HUES64 (cell line): ENCODE results near the gene CRISP3. TPM values are rescaled to one million over a fixed set of nuclear protein-coding genes. Genes with fewer than 3 reads are reported as not detected.

Source experiments
- H3K27ac ChIP-seq: 2 replicates; pipeline ENCODE4 v1.7.0; 2013; ENCODE audit warnings: low read depth, low read length, inconsistent platforms
- H3K27me3 ChIP-seq: 2 replicates; pipeline ENCODE4 v1.6.1; 2013; ENCODE audit warnings: mild to moderate bottlenecking, low read length; ENCODE audit not compliant: insufficient read depth
- H3K36me3 ChIP-seq: 2 replicates; pipeline ENCODE4 v1.6.1; 2013; ENCODE audit warnings: mild to moderate bottlenecking, low read length; ENCODE audit not compliant: insufficient read depth
- H3K4me1 ChIP-seq: 2 replicates; pipeline ENCODE4 v1.6.1; 2013; ENCODE audit warnings: mild to moderate bottlenecking, low read length, moderate library complexity; ENCODE audit not compliant: insufficient read depth
- H3K4me3 ChIP-seq: 2 replicates; pipeline ENCODE4 v1.5.1; 2013; ENCODE audit warnings: mild to moderate bottlenecking, low read length, moderate library complexity
- H3K9ac ChIP-seq: 2 replicates; pipeline ENCODE4 v1.6.1; 2013; ENCODE audit warnings: mild to moderate bottlenecking, low read depth, low read length
- H3K9me3 ChIP-seq: 2 replicates; pipeline ENCODE4 v1.6.1; 2013; ENCODE audit warnings: low read depth, low read length; ENCODE audit not compliant: insufficient read depth
- WGBS: fragments of 150-250, 120-280 bp; methylation state at CpG from one replicate; pipeline ENCODE4 v1.1.7; 2013; ENCODE audit warnings: missing lambda C conversion rate; 5-methylcytosine and 5-hydroxymethylcytosine counted together
- polyA plus RNA-seq, 2 experiments: library from polyadenylated mRNA; stranded (reverse); fragments of 50-300 nt; gene quantifications; one replicate each; pipeline ENCODE4 v1.2.3, GENCODE V29; 2013

The CRISP3 gene
- not detected for polyA plus RNA-seq (2013, experiment 1 of 2)
- not detected for polyA plus RNA-seq (2013, experiment 2 of 2)

DNA sequence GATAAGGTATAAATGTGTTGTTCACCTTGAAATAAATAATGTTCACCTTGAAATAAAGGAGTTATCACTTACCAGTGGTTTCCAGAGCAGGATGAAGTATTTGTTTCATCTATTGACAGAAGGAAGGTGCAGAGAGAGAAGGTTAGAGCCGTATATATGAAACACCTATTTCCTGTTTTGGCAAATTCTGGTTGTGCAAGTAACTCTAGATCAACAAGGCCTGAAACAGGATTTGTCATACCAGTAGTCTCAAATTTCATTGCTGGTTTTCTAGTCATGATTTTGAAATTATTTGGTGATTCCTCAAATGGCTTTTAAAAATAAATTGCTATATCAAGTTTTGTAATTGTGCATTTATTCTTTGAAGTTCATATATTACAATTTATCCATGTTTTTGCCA is at the start of gene CRISP3:
CRISP3 (minus strand) TSS at position 130 of the 400 bp plus-strand sequence; CDS start at position 109, 21 bp downstream.
- no peaks in the 10 kb centered on the region for H3K4me1 ChIP-seq
- H3K9me3 ChIP-seq = no peaks in the 10 kb centered on the region
- no peaks in the 10 kb centered on the region for H3K27me3 ChIP-seq
- WGBS = 100% methylated on average over 1 of the region's 1 CpG
- H3K36me3 ChIP-seq = no peaks in the 10 kb centered on the region
- no peak within 1 kb of the TSS for H3K4me3 ChIP-seq
- H3K27ac ChIP-seq = no peak within 1 kb of the TSS
- H3K9ac ChIP-seq = no peak within 1 kb of the TSS

- no peaks in the 10 kb centered on the region for H3K27me3 ChIP-seq
- H3K36me3 ChIP-seq = no peaks in the 10 kb centered on the region
- H3K4me1 ChIP-seq = no peaks in the 10 kb centered on the region
- no peak overlapping the region for H3K9ac ChIP-seq
- 97% methylated on average over 2 of the region's 2 CpGs for WGBS
- H3K9me3 ChIP-seq = no peaks in the 10 kb centered on the region
- H3K27ac ChIP-seq = no peak overlapping the region
- no peak overlapping the region for H3K4me3 ChIP-seq
Measured at GRCh38 chr6:49790341-49790740, 46.2 kb upstream of the CRISP3 start.

DNA sequence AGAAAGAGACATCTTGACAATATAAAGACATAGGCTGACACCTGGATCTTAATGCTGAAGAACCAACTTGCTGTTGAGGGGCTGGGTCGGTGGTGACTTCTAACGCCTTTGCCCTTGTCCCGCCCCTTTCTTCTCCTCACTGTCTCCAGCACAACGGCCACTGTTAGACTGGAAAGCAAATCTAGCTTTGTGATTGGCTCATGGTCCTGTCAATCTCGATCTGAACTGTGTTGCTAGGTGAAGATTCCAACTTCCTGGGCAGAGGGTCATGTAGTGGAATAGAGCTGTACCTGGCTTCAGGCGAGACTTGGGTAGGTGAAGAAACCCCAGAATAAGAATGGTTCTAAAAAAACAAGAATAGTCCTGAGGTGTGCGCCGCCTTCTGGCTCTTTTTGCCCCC is 43.0 kb upstream of the CRISP3 start, which contains the start of gene PGK2:
PGK2 (minus strand) TSS at position 110 of the 400 bp plus-strand sequence; CDS start at position 12, 98 bp downstream.
- 87% methylated on average over 8 of the region's 8 CpGs for WGBS
- Histone ChIP-seq H3K27me3 (no peaks in the 10 kb centered on the region), H3K4me3 (no peak within 1 kb of the TSS), H3K4me1 (no peaks in the 10 kb centered on the region), H3K9ac (no peak within 1 kb of the TSS), H3K9me3 (no peaks in the 10 kb centered on the region), H3K27ac (no peak within 1 kb of the TSS), H3K36me3 (no peaks in the 10 kb centered on the region)

GRCh38 chr6:49784272-49784671 is 40.1 kb upstream of the CRISP3 start:
- H3K36me3 ChIP-seq = no peaks in the 10 kb centered on the region
- H3K9ac ChIP-seq = no peak overlapping the region
- no peak overlapping the region for H3K27ac ChIP-seq
- no peaks in the 10 kb centered on the region for H3K9me3 ChIP-seq
- no peaks in the 10 kb centered on the region for H3K27me3 ChIP-seq
- H3K4me1 ChIP-seq = no peaks in the 10 kb centered on the region
- no peak overlapping the region for H3K4me3 ChIP-seq

- Histone ChIP-seq H3K36me3 (no peaks in the 10 kb centered on the region), H3K9me3 (no peaks in the 10 kb centered on the region), H3K27me3 (no peaks in the 10 kb centered on the region), H3K4me3 (no peak overlapping the region), H3K4me1 (no peaks in the 10 kb centered on the region), H3K9ac (no peak overlapping the region), H3K27ac (no peak overlapping the region)
- whole genome bisulfite sequencing = 95% methylated on average over 7 of the region's 7 CpGs
Measured at GRCh38 chr6:49782725-49783124, 38.5 kb upstream of the CRISP3 start.

GRCh38 chr6:49782293-49782692 is 38.1 kb upstream of the CRISP3 start:
- H3K4me3 ChIP-seq = no peak overlapping the region
- no peak overlapping the region for H3K9ac ChIP-seq
- no peak overlapping the region for H3K27ac ChIP-seq
- no peaks in the 10 kb centered on the region for H3K36me3 ChIP-seq
- 78% methylated on average over 1 of the region's 1 CpG for WGBS
- no peaks in the 10 kb centered on the region for H3K27me3 ChIP-seq
- H3K9me3 ChIP-seq = no peaks in the 10 kb centered on the region
- H3K4me1 ChIP-seq = no peaks in the 10 kb centered on the region

GRCh38 chr6:49776444-49776843 is 32.3 kb upstream of the CRISP3 start:
- Histone ChIP-seq H3K9ac (no peak overlapping the region), H3K4me1 (no peaks in the 10 kb centered on the region), H3K27ac (no peak overlapping the region), H3K36me3 (no peaks in the 10 kb centered on the region), H3K27me3 (no peaks in the 10 kb centered on the region), H3K9me3 (peaks cover 7% of the 10 kb centered on the region), H3K4me3 (no peak overlapping the region)
- 95% methylated on average over 1 of the region's 1 CpG for WGBS

GRCh38 chr6:49775043-49775442 is 30.9 kb upstream of the CRISP3 start:
- H3K4me3 ChIP-seq = no peak overlapping the region
- H3K9ac ChIP-seq = no peak overlapping the region
- no peaks in the 10 kb centered on the region for H3K36me3 ChIP-seq
- no peaks in the 10 kb centered on the region for H3K4me1 ChIP-seq
- H3K27me3 ChIP-seq = no peaks in the 10 kb centered on the region
- H3K9me3 ChIP-seq = peaks cover 7% of the 10 kb centered on the region
- H3K27ac ChIP-seq = no peak overlapping the region

- no peaks in the 10 kb centered on the region for H3K27me3 ChIP-seq
- no peak overlapping the region for H3K9ac ChIP-seq
- WGBS = 74% methylated on average over 4 of the region's 5 CpGs
- no peaks in the 10 kb centered on the region for H3K36me3 ChIP-seq
- H3K4me3 ChIP-seq = no peak overlapping the region
- H3K9me3 ChIP-seq = peaks cover 7% of the 10 kb centered on the region
- no peaks in the 10 kb centered on the region for H3K4me1 ChIP-seq
- H3K27ac ChIP-seq = no peak overlapping the region
Measured at GRCh38 chr6:49772285-49772684, 28.1 kb upstream of the CRISP3 start.

DNA sequence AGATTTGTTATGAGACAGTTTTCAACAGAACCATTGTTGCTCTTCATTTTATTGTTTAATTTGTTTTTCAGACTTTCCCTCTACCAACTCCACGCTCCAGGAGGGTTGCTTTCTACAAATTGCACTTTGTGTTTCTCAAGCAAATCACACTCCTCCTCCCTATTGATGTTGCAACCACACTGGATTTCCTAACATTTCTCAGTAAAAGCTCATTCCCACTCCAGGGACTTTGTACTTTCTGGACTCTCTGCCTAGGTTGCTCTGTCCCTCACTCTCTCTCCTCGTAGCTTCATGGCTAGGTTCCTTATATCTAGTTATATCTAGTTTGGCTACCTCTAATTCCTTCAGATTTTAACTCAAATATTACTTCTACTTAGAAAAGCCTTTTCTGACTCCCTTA is 22.6 kb upstream of the CRISP3 start:
- Histone ChIP-seq H3K27me3 (no peaks in the 10 kb centered on the region), H3K27ac (no peak overlapping the region), H3K9me3 (peaks cover 3% of the 10 kb centered on the region; the same call in 1 of the 2 replicates), H3K9ac (no peak overlapping the region), H3K4me3 (no peak overlapping the region), H3K36me3 (no peaks in the 10 kb centered on the region), H3K4me1 (no peaks in the 10 kb centered on the region)
- 81% methylated on average over 2 of the region's 2 CpGs for WGBS

DNA sequence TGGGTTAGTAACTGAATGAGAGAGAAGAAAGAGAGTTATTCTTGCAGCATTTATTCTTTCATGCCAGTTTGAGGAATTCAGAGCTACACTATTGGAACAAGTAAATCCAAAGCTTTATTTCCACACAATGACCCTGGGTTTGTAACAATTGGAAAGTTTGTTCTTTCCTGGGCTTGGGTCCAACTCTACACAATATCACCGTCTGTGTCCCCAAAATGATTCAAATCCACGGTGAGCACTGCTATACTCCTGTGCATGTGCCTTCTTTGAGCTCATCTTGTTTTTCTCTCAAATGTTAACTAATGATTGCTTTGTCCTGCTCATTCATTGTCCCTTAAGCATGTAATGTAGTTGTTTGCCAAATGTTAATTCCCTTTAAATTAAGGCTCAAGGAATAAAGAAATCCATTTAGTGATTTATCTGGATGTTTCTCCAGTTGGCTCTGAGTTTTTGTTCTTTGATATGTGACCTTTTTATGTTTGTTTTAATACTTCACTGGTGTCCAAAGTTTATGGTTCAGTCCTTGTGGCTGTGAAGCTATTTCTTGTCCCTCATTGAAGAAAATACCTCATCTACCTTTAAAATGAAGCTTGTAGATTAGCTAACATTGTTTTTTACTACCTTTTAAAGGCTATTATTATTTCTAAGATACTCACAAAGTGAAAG is 20.5 kb upstream of the CRISP3 start:
- no peaks in the 10 kb centered on the region for H3K36me3 ChIP-seq
- no peak overlapping the region for H3K9ac ChIP-seq
- no peaks in the 10 kb centered on the region for H3K9me3 ChIP-seq
- H3K27ac ChIP-seq = no peak overlapping the region
- no peak overlapping the region for H3K4me3 ChIP-seq
- H3K4me1 ChIP-seq = no peaks in the 10 kb centered on the region
- no peaks in the 10 kb centered on the region for H3K27me3 ChIP-seq
- 88% methylated on average over 2 of the region's 2 CpGs for WGBS

GRCh38 chr6:49743429-49743828 is 759 bp downstream of the CRISP3 start:
- Histone ChIP-seq H3K4me3 (no peak overlapping the region), H3K27ac (no peak overlapping the region), H3K9me3 (no peaks in the 10 kb centered on the region), H3K36me3 (no peaks in the 10 kb centered on the region), H3K27me3 (no peaks in the 10 kb centered on the region), H3K9ac (no peak overlapping the region), H3K4me1 (no peaks in the 10 kb centered on the region)
- 100% methylated on average over 1 of the region's 4 CpGs for WGBS
